Brain microvascular endothelial cell (primary cell): ENCODE data around the gene EHF.

Experiments
- DNase-seq: peaks from one replicate; pipeline ENCODE4 v3.0.0-alpha.2; 2020
- H3K27ac ChIP-seq: fragments of 250-450 bp; sonication (Bioruptor Pico); 2 replicates; pipeline ENCODE4 v1.5.1; 2020; ENCODE audit warnings: mild to moderate bottlenecking, moderate library complexity
- H3K27me3 ChIP-seq: fragments of 250-450 bp; sonication (Bioruptor Pico); replicated peaks from 2 replicates; pipeline ENCODE4 v1.5.1; 2020; ENCODE audit warnings: mild to moderate bottlenecking
- H3K36me3 ChIP-seq: fragments of 250-450 bp; sonication (Bioruptor Pico); replicated peaks from 2 replicates; pipeline ENCODE4 v1.5.1; 2020; ENCODE audit warnings: mild to moderate bottlenecking
- H3K4me3 ChIP-seq: 2 replicates; pipeline ENCODE4 v1.5.1; 2011; ENCODE audit warnings: low read depth, mild to moderate bottlenecking, control low read depth, low read length, moderate library complexity
- CTCF ChIP-seq: IDR thresholded peaks from 2 replicates; pipeline ENCODE4 v1.5.1; 2011; ENCODE audit warnings: low read depth, mild to moderate bottlenecking, moderate library complexity, low read length, control low read depth, inconsistent platforms; ENCODE audit errors: missing control alignments
- in situ Hi-C: cut with HindIII; loops from 2 replicates; pipeline ENCODE4 v1.10.0; 2017; ENCODE audit warnings: low sequenced_read_pairs, low pct_ligation_motif_present

EHF gene

GRCh38 chr11:34668583-34669053 lies 47.7 kb downstream of the EHF start:
- Histone ChIP-seq H3K36me3 (no peaks in the 10 kb centered on the region), H3K4me3 (no peak overlapping the region), H3K27me3 (no peaks in the 10 kb centered on the region), H3K27ac (no peak overlapping the region)
- no peak for DNase-seq
- TF ChIP-seq CTCF = no peak
- in situ Hi-C loops = no loop called here

GRCh38 chr11:34669458-34669857 lies 48.6 kb downstream of the EHF start:
- in situ Hi-C loops = no loop called here
- Histone ChIP-seq H3K36me3 (no peaks in the 10 kb centered on the region), H3K27me3 (no peaks in the 10 kb centered on the region), H3K27ac (no peak overlapping the region), H3K4me3 (no peak overlapping the region)
- TF ChIP-seq CTCF = no peak
- no peak for DNase-seq

GRCh38 chr11:34671117-34671516 lies 50.2 kb downstream of the EHF start:
- in situ Hi-C loops = no loop called here
- no peaks in the 10 kb centered on the region for H3K27me3 ChIP-seq
- no peak for DNase-seq
- H3K4me3 ChIP-seq = no peak overlapping the region
- H3K36me3 ChIP-seq = no peaks in the 10 kb centered on the region
- TF ChIP-seq CTCF = no peak
- no peak overlapping the region for H3K27ac ChIP-seq

- Histone ChIP-seq H3K27me3 (no peaks in the 10 kb centered on the region), H3K4me3 (no peak overlapping the region), H3K36me3 (no peaks in the 10 kb centered on the region), H3K27ac (no peak overlapping the region)
- in situ Hi-C loops = no loop called here
- TF ChIP-seq CTCF = no peak
- no peak for DNase-seq
These were observed 51.1 kb downstream of the EHF start for GRCh38 chr11:34671946-34672345.

GRCh38 chr11:34674038-34674437 lies 53.1 kb downstream of the EHF start:
- in situ Hi-C loops = no loop called here
- H3K27me3 ChIP-seq = no peaks in the 10 kb centered on the region
- no peaks in the 10 kb centered on the region for H3K36me3 ChIP-seq
- H3K27ac ChIP-seq = no peak overlapping the region
- H3K4me3 ChIP-seq = no peak overlapping the region
- no peak for DNase-seq
- no peak for TF ChIP-seq CTCF

- Histone ChIP-seq H3K4me3 (no peak overlapping the region), H3K27ac (no peak overlapping the region), H3K36me3 (no peaks in the 10 kb centered on the region), H3K27me3 (no peaks in the 10 kb centered on the region)
- TF ChIP-seq CTCF = no peak
- in situ Hi-C loops = no loop called here
- DNase-seq = no peak
These were observed 55.3 kb downstream of the EHF start for GRCh38 chr11:34676227-34676626.
